Measurements from ENCODE around the gene FTL.

GRCh38 chr19:48966541-48967345 is 1.6 kb downstream of the FTL start:
- TF ChIP-seq, protein P1, sequence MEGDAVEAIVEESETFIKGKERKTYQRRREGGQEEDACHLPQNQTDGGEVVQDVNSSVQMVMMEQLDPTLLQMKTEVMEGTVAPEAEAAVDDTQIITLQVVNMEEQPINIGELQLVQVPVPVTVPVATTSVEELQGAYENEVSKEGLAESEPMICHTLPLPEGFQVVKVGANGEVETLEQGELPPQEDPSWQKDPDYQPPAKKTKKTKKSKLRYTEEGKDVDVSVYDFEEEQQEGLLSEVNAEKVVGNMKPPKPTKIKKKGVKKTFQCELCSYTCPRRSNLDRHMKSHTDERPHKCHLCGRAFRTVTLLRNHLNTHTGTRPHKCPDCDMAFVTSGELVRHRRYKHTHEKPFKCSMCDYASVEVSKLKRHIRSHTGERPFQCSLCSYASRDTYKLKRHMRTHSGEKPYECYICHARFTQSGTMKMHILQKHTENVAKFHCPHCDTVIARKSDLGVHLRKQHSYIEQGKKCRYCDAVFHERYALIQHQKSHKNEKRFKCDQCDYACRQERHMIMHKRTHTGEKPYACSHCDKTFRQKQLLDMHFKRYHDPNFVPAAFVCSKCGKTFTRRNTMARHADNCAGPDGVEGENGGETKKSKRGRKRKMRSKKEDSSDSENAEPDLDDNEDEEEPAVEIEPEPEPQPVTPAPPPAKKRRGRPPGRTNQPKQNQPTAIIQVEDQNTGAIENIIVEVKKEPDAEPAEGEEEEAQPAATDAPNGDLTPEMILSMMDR (IDR thresholded peaks at IDR 0.05): no peak
- TF ChIP-seq POLR2A (IDR thresholded peaks at IDR 0.05): no peak

Data from uterus (tissue), 2 donors.